Right lobe of liver (tissue), 4 donors: ENCODE data around the gene CRYBA4.

Experiments
- CTCF ChIP-seq, 4 donors: fragments of 200-600 bp in 3 of 4; fragments of 450-650 bp in 1 of 4; IDR thresholded peaks; one replicate each; pipeline versions ENCODE4 v1.5.1 to v1.8.0; 2016 to 2022; ENCODE audit warnings: antibody characterized with exemption in 4 of 4, mild to moderate bottlenecking in 2 of 4
- POLR2A ChIP-seq: fragments of 450-650 bp; IDR thresholded peaks from one replicate; pipeline ENCODE4 v1.6.1; 2017; ENCODE audit warnings: antibody characterized with exemption, mild to moderate bottlenecking
- donor health status: DM: no; HTN: no; CAD: no.
- donor health status: DM: no; HTN: no; CAD: no.
- donor health status: DM: no; HTN: yes; CAD: no.

- TF ChIP-seq CTCF (IDR thresholded peaks at IDR 0.05) (no peak), POLR2A (no peak)
These were observed 6.6 kb upstream of the CRYBA4 start for GRCh38 chr22:26615149-26615548.
